Activated naive CD4-positive, alpha-beta T cell treated with anti-CD3 and anti-CD28 coated beads for 36 hours (primary cell): ENCODE measurements around the gene SMG6. TPM values are rescaled to one million over a fixed set of nuclear protein-coding genes. Genes with fewer than 3 reads are reported as not detected.
A peak's percentile ranks its signal among the peaks of the same experiment; 100 is the strongest.

ENCODE experiments used
- CTCF ChIA-PET: fragments of 350-600 bp; sonication (Branson Sonifier 250); formaldehyde crosslinking; loops from one replicate; lab custom pipeline; 2021; ENCODE audit warnings: antibody characterized with exemption; lab: Charles Lee
- DNase-seq: peaks from one replicate; pipeline ENCODE4 v3.0.0-alpha.2; 2020
- H3K27ac Mint-ChIP-seq: one replicate; pipeline ENCODE4 v1.8.0; 2021; ENCODE audit warnings: mild to moderate bottlenecking, mixed read lengths
- H3K27me3 Mint-ChIP-seq: one replicate; pipeline ENCODE4 v1.8.0; 2021; ENCODE audit warnings: low read depth, mixed read lengths
- H3K36me3 Mint-ChIP-seq: one replicate; pipeline ENCODE4 v1.8.0; 2021; ENCODE audit warnings: low read depth, mixed read lengths
- H3K4me1 Mint-ChIP-seq: one replicate; pipeline ENCODE4 v1.8.0; 2021; ENCODE audit warnings: low read depth, mixed read lengths
- H3K4me3 Mint-ChIP-seq: one replicate; pipeline ENCODE4 v1.8.0; 2021; ENCODE audit warnings: mild to moderate bottlenecking, moderate library complexity, mixed read lengths
- H3K9me3 Mint-ChIP-seq: one replicate; pipeline ENCODE4 v1.8.0; 2021; ENCODE audit warnings: mixed read lengths
- intact Hi-C: fragments of 100-400 bp; cut with micrococcal nuclease; formaldehyde crosslinking; loops from one replicate; pipeline ENCODE4 v1.15.1; 2023
- total RNA-seq, 2 experiments: library from RNA; stranded (reverse); gene quantifications; one replicate each; pipeline ENCODE4 v1.2.3, GENCODE V29; 2021

SMG6 gene
- total RNA-seq, result 10 to 100 TPM; 18.8 to 20.7 TPM

DNA sequence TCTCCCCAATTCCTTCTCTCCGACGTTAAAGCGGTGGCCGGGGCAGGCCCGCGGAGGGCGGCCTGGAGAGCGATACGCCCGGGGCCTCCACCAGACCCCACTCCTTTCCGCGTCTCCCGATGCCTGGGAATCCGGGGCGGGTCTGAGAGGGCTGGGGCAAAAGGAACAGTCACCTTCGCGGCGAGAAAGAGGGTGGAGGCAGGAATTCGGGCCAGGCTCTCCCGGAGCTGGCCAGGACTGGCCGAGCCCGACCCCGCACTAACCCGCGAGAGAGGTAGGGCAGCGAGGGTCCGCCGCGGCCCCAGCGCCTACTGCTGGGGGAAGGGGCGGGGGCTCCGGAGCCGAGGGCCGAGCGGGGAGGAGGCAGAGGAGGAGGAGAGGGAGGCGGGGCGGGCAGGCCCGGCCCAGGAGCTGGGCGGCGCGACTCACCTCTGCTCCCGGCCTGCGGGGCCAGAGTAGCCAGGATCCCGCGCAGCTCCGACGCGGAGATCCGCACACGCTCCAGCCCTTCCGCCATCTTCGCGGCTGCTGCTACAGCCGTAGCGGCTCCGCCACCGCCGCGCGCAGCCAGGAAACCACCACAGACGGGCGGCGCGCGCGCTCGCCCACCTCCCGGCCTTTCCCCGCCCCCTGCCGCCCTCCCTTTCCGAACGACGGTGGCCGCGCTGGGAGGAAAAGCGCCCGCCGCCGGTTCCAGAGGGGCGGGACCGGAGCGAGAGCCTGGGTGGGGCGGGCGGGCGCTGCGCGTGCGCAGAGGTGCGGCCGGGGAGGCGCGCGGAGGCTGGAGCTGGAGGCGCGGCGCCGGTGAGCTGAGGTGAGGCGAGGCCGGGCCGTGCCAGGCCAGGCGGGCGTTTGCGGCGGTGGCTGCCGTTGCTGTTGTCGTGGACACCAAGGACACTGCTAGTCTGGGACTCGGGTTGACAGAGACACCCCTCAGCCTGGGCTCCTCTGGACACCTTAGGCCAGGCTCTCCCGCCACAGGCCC is at the start of gene SMG6, which contains the start of gene SRR:
Gene SMG6 (minus strand): TSS at position 582 of the 985 bp plus-strand sequence. CDS start 65 bp downstream, at position 517.
Gene SRR (plus strand): TSS at position 747 of the 985 bp plus-strand sequence. CDS start 11,611 bp downstream, outside the sequence.
- Mint-ChIP-seq H3K36me3 (peaks cover 16% of the 10 kb centered on the region), H3K4me3 (peak within 1 kb of the TSS; percentile 91), H3K4me1 (peaks cover 45% of the 10 kb centered on the region), H3K9me3 (no peaks in the 10 kb centered on the region), H3K27me3 (no peaks in the 10 kb centered on the region), H3K27ac (peak within 1 kb of the TSS; percentile 70)
- intact Hi-C loops, result loop anchor here (1.0 to 5.0 kb wide), 5 partner anchors 33 to 251 kb away; partner anchors contain the start of gene TSR1
- DNase-seq, result peak; percentile 95
- CTCF ChIA-PET, result interaction anchor here (0.6 to 1.3 kb wide), 4 partner anchors 33 to 249 kb away, joined by 3 to 4 read pairs (median 3); partner anchors contain the start of genes HIC1 and TSR1

DNA sequence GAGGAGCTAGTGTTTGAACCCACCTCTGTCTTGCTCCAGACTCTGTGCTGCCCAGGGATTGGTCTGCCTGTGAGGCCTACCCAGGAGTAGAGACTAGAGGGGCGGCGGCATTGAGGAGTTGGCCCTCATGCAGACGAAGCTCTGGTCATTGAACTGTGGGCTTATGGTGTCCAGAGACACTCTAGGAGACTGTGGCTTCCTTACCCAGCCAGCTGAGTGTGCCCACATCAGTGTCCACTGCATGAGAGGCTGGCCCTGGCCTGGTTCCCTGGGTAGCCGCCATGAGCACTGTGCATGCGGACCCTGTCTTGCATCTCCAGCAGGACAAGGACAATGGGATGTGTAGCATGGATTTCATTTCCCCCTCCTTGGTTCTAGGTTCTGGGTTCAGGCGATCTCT is 47.7 kb upstream of the SMG6 start:
- Mint-ChIP-seq H3K4me1 (peaks cover 17% of the 10 kb centered on the region), H3K36me3 (no peaks in the 10 kb centered on the region), H3K4me3 (no peak overlapping the region), H3K9me3 (no peaks in the 10 kb centered on the region), H3K27ac (no peak overlapping the region), H3K27me3 (no peaks in the 10 kb centered on the region)
- CTCF ChIA-PET, result interaction anchor here (0.6 to 1.7 kb wide), 5 partner anchors 15 to 488 kb away, joined by 3 to 9 read pairs (median 3); partner anchors contain the start of gene TSR1
- intact Hi-C loops, result loop anchor here (5.0 kb wide), 1 partner anchor 49 kb away; the partner anchor contains the start of genes SMG6 and SRR
- no peak for DNase-seq

DNA sequence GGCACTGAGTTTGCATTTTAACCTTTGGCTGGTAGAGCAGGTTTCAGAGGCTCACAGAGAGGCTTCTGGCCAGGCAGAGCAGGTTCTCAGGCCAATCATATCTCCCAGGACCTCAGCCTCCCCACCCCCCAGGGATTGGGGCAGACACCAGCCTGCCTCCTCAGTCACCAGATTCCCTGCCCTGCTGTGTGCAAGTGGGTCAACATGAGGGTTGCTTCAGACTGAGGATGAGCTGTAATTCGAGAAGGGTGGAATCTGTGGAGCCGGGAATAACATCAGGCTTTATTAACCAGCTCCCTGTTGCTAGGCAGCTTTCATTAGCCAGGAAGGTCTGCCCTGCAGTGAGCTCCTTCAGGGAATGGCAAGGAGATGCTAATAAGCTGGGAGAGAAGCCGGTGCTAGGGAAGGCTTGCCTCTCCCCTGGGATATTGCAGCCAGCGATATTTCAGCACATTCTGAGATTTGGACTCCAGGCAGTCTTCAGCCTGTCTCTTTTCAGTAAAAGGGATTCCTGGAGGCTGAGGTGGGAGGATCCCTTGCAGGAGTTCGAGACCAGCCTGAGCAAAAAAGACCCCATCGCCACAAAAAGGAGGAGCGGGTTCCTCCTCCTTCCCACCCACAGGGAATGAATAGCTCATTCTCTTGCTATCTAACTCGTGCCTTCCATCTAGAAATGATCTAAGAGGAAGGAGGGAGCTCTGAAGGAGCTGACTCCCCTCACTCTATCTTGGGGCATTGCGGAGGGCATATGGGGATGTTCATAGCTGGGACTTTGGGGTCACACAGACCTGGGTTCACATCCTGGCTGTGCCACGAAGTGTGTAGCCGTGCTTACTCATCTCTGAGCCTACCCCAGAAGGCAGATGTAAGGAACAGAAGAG is 44.5 kb upstream of the SMG6 start:
- intact Hi-C loops, result no loop called here
- H3K36me3 Mint-ChIP-seq, result no peaks in the 10 kb centered on the region
- CTCF ChIA-PET, result interaction anchor here (1.0 to 1.7 kb wide), 4 partner anchors 8 to 291 kb away, joined by 3 to 5 read pairs (median 4); no protein-coding TSS in a partner anchor
- H3K4me1 Mint-ChIP-seq, result peaks cover 6% of the 10 kb centered on the region
- no peak overlapping the region for H3K27ac Mint-ChIP-seq
- DNase-seq, result no peak
- no peaks in the 10 kb centered on the region for H3K9me3 Mint-ChIP-seq
- no peak overlapping the region for H3K4me3 Mint-ChIP-seq
- H3K27me3 Mint-ChIP-seq, result no peaks in the 10 kb centered on the region

- CTCF ChIA-PET, result no interaction called here
- no peak overlapping the region for H3K27ac Mint-ChIP-seq
- no peak for DNase-seq
These were observed 42.9 kb upstream of the SMG6 start for GRCh38 chr17:2346475-2346874.

DNA sequence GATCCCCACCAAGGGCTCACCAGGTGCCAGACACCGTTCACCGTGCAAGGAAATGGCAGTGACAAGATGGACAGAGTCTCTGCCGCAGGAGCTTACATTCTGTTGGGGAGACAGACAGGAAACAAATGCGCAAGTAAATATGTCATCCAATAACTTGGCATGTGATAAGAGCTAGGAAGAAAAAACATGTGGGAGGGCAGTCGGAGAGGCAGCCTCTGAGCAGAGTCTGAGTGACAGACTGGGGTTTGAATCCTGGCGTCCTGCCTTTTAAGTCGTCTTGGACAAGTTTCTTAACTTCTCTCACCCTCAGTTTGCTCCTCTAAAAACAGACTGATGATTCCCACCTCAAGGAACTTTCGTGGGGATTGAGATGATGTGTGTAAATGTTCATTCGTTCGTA is 40.9 kb upstream of the SMG6 start:
- DNase-seq, result no peak
- peaks cover 1% of the 10 kb centered on the region for H3K36me3 Mint-ChIP-seq
- H3K27me3 Mint-ChIP-seq, result no peaks in the 10 kb centered on the region
- intact Hi-C loops, result no loop called here
- H3K4me1 Mint-ChIP-seq, result peaks cover 7% of the 10 kb centered on the region
- no peaks in the 10 kb centered on the region for H3K9me3 Mint-ChIP-seq
- CTCF ChIA-PET, result interaction anchor here (1.7 kb wide), 1 partner anchor 9 kb away, joined by 10 read pairs; no protein-coding TSS in a partner anchor
- no peak overlapping the region for H3K4me3 Mint-ChIP-seq
- no peak overlapping the region for H3K27ac Mint-ChIP-seq

More at GRCh38 chr17:2346475-2346874, 42.9 kb upstream of the SMG6 start:
- Mint-ChIP-seq H3K36me3 (no peaks in the 10 kb centered on the region), H3K4me3 (no peak overlapping the region), H3K9me3 (no peaks in the 10 kb centered on the region), H3K4me1 (peaks cover 6% of the 10 kb centered on the region), H3K27me3 (no peaks in the 10 kb centered on the region)
- intact Hi-C loops, result no loop called here

DNA sequence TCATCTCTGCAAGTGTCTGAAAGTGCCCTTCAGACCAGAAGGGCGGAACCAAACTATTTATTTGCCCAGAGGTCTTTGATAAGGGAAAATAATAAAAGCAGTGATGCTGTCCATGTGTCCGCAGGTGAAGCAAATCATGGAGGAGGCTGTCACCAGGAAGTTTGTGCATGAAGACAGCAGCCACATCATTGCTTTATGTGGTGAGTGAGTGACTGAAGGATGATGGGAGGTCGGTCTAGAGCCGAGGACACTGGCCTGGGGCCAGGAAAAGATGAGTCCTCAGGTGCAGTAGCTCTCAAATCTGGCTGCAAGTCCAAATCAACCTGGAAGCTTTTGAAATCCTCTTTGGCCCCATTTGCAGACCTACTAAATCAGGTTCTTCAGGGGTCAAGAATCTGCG is 39.8 kb upstream of the SMG6 start:
- Mint-ChIP-seq H3K4me1 (peaks cover 9% of the 10 kb centered on the region), H3K36me3 (peaks cover 1% of the 10 kb centered on the region), H3K27ac (no peak overlapping the region), H3K27me3 (no peaks in the 10 kb centered on the region), H3K4me3 (no peak overlapping the region), H3K9me3 (no peaks in the 10 kb centered on the region)
- CTCF ChIA-PET, result interaction anchor here (1.7 kb wide), 1 partner anchor 10 kb away, joined by 10 read pairs; no protein-coding TSS in a partner anchor
- intact Hi-C loops, result no loop called here
- peak; percentile 46 for DNase-seq

GRCh38 chr17:2338315-2338657 is 34.7 kb upstream of the SMG6 start:
- CTCF ChIA-PET, result interaction anchor here (1.1 to 2.9 kb wide), 3 partner anchors 15 to 78 kb away, joined by 7 to 19 read pairs (median 7); no protein-coding TSS in a partner anchor
- Mint-ChIP-seq H3K4me3 (peak overlapping the region; percentile 66), H3K4me1 (peaks cover 19% of the 10 kb centered on the region), H3K27me3 (no peaks in the 10 kb centered on the region), H3K27ac (no peak overlapping the region), H3K36me3 (peaks cover 17% of the 10 kb centered on the region), H3K9me3 (no peaks in the 10 kb centered on the region)
- intact Hi-C loops, result no loop called here
- DNase-seq, result no peak

DNA sequence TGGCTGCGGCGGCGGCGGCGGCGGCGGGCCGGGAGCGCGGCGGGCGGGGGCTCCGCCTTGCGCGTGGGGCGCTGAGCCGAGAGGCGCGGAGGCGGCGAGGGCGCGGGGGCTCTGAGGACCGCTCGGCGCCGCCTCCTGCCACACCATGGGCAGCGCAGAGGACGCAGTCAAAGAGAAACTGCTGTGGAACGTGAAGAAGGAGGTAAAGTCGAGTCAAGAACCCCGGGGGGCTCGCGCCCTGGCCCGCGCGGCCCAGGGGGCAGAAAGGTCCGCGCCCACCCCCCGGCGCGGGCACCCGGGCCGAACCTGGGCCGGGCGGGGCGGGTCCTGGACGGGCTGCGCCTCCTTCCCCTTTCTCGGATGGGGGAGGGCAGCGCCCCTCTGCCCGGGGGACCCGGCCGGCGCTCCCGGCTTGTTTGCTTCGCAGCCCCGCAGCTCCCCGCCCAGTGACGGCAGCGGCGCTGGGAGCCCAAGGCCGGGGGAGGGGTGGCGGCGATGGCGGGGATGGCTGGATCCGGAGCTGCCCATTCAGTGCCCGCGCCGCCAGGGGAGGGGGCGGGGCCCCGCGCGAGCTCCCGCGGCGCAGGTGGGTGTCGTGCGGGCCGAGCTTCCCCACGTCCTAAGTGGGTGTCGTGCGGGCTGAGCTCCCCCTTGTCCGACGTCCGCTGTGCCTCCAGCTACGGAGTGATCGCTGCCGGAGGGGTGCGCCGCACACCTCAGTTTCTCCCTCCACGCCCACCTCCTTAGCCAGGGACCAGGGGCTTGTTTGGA is 34.1 kb upstream of the SMG6 start:
- Mint-ChIP-seq H3K27me3 (no peaks in the 10 kb centered on the region), H3K4me1 (peaks cover 15% of the 10 kb centered on the region), H3K9me3 (no peaks in the 10 kb centered on the region), H3K36me3 (peaks cover 17% of the 10 kb centered on the region), H3K4me3 (peak overlapping the region; percentile 100), H3K27ac (no peak overlapping the region)
- CTCF ChIA-PET, result interaction anchor here (1.1 to 2.9 kb wide), 5 partner anchors 15 to 283 kb away, joined by 3 to 19 read pairs (median 7); partner anchors contain the start of gene HIC1
- intact Hi-C loops, result loop anchor here (2.0 kb wide), 1 partner anchor 63 kb away; the partner anchor contains the start of gene MNT
- peak; percentile 57 for DNase-seq

DNA sequence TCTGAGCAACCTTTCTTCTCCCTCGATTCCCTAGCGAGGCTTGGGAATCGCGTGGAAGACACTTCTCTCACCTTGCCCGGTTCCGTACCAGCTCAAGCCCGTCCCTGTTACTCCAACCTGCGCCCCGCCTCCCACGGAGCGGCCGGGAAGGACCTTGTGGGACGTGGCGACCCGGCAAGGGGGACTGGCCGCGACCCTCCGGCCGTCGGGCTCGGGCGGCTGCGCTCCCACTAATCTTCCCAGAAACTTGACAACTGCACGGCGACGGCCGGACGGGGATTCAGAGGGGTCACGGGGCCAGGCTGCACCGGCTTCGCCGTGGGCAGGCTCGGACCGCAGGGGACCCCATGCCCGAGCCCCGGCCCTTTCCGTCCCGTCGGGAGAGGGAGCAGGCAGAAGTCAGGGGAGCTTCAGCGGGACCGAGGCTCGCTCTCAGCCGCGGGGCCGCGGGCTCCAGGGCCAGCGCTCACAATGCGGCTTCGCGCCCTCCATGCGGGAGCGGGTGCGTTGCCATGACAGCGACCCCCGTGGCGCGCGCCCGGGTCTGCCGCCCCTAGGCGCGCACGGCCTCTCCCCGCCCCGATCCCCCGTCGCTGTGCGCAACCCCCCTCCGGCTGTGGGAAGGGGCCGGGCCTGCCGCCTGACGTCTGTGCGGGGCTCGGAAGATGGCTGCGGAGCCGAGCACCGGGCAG is 33.4 kb upstream of the SMG6 start, which contains the start of gene SGSM2:
Gene SGSM2 (plus strand): TSS at position 650 of the 692 bp plus-strand sequence. CDS start 188 bp downstream, outside the sequence.
- CTCF ChIA-PET, result interaction anchor here (0.6 to 2.2 kb wide), 10 partner anchors 15 to 282 kb away, joined by 3 to 9 read pairs (median 6); partner anchors contain the start of genes HIC1, SMG6 and SRR
- Mint-ChIP-seq H3K36me3 (peaks cover 17% of the 10 kb centered on the region), H3K4me1 (peaks cover 15% of the 10 kb centered on the region), H3K27me3 (no peaks in the 10 kb centered on the region), H3K27ac (peak within 1 kb of the TSS; percentile 96), H3K9me3 (no peaks in the 10 kb centered on the region), H3K4me3 (peak within 1 kb of the TSS; percentile 100)
- peak; percentile 60 for DNase-seq
- intact Hi-C loops, result loop anchor here (1.0 to 2.0 kb wide), 6 partner anchors 16 to 374 kb away; partner anchors contain the start of genes CLUH, MNT, SMG6 and SRR

- no peaks in the 10 kb centered on the region for H3K9me3 Mint-ChIP-seq
- no peaks in the 10 kb centered on the region for H3K27me3 Mint-ChIP-seq
- H3K36me3 Mint-ChIP-seq, result peaks cover 17% of the 10 kb centered on the region
- peaks cover 15% of the 10 kb centered on the region for H3K4me1 Mint-ChIP-seq
- intact Hi-C loops, result loop anchor here (1.0 to 2.0 kb wide), 6 partner anchors 17 to 375 kb away; partner anchors contain the start of genes CLUH, MNT, SMG6 and SRR
- H3K27ac Mint-ChIP-seq, result peak within 1 kb of the TSS; percentile 96
- H3K4me3 Mint-ChIP-seq, result peak within 1 kb of the TSS; percentile 100
- peak; percentile 93 for DNase-seq
- CTCF ChIA-PET, result interaction anchor here (0.6 to 2.2 kb wide), 11 partner anchors 16 to 282 kb away, joined by 3 to 9 read pairs (median 5); partner anchors contain the start of genes HIC1, SMG6 and SRR
These were observed 32.7 kb upstream of the SMG6 start, which contains the start of gene TSR1 for GRCh38 chr17:2336215-2336851. TSR1 (minus strand) TSS chr17:2336457; CDS start chr17:2336427, 30 bp downstream.
